Neural cell (in vitro differentiated cells): ENCODE data around the gene PMEPA1. TPM values are rescaled to one million over a fixed set of nuclear protein-coding genes. Genes with fewer than 3 reads are reported as not detected.

ENCODE experiments used
- H2AFZ ChIP-seq: fragments of 200-600, 300-800 bp; sonication (generic), shearing (Covaris generic); 2 replicates; pipeline ENCODE4 v1.6.0; 2014; ENCODE audit warnings: low read depth, mild to moderate bottlenecking, antibody characterized with exemption, low read length, moderate library complexity
- H3F3A ChIP-seq: fragments of 200-600 bp; shearing (Covaris generic); 2 replicates; pipeline ENCODE4 v1.6.1; 2016; ENCODE audit warnings: mild to moderate bottlenecking, moderate library complexity, mixed read lengths, antibody characterized with exemption, low read length; ENCODE audit not compliant: insufficient read depth, poor library complexity, severe bottlenecking
- H3K27ac ChIP-seq: fragments of 200-600, 300-800 bp; sonication (generic), shearing (Covaris generic); 2 replicates; pipeline ENCODE4 v1.5.1; 2014; ENCODE audit warnings: mild to moderate bottlenecking, low read length, moderate library complexity
- H3K27me3 ChIP-seq: fragments of 300-800, 200-600 bp; sonication (generic), shearing (Covaris generic); 2 replicates; pipeline ENCODE4 v1.6.0; 2014; ENCODE audit warnings: mild to moderate bottlenecking, low read depth, low read length, moderate library complexity; ENCODE audit not compliant: insufficient read depth
- H3K36me3 ChIP-seq: fragments of 300-800, 200-600 bp; sonication (generic), shearing (Covaris generic); 2 replicates; pipeline ENCODE4 v1.5.1; 2014; ENCODE audit warnings: mild to moderate bottlenecking, antibody characterized with exemption, low read length, moderate library complexity; ENCODE audit not compliant: insufficient read depth
- H3K4me2 ChIP-seq: fragments of 300-800, 200-600 bp; sonication (generic), shearing (Covaris generic); 2 replicates; pipeline ENCODE4 v1.6.0; 2014; ENCODE audit warnings: mild to moderate bottlenecking, low read length
- H3K4me3 ChIP-seq: fragments of 300-800, 200-600 bp; sonication (generic), shearing (Covaris generic); 2 replicates; pipeline ENCODE4 v1.5.1; 2014; ENCODE audit warnings: mild to moderate bottlenecking, low read length, moderate library complexity
- H3K79me2 ChIP-seq: fragments of 200-600 bp; shearing (Covaris generic); replicated peaks from 2 replicates; pipeline ENCODE4 v1.6.0; 2014; ENCODE audit warnings: mild to moderate bottlenecking, low read length, moderate library complexity; ENCODE audit not compliant: insufficient read depth
- H3K9ac ChIP-seq: fragments of 300-800, 200-600 bp; sonication (generic), shearing (Covaris generic); 2 replicates; pipeline ENCODE4 v1.6.1; 2016; ENCODE audit warnings: mild to moderate bottlenecking, low read length, mixed read lengths
- H3K9me2 ChIP-seq: fragments of 200-600 bp; shearing (Covaris generic); 2 replicates; pipeline ENCODE4 v1.6.1; 2016; ENCODE audit warnings: mild to moderate bottlenecking, low read length, mixed read lengths; ENCODE audit not compliant: insufficient read depth
- H3K9me3 ChIP-seq: fragments of 200-600, 300-800 bp; sonication (generic), shearing (Covaris generic); 2 replicates; pipeline ENCODE4 v1.6.1; 2016; ENCODE audit warnings: mild to moderate bottlenecking, mixed run types, low read length, moderate library complexity, mixed read lengths
- H4K20me1 ChIP-seq: fragments of 200-600 bp; shearing (Covaris generic); 2 replicates; pipeline ENCODE4 v1.6.1; 2016; ENCODE audit warnings: mild to moderate bottlenecking, mixed run types; ENCODE audit not compliant: insufficient read depth
- EP300 ChIP-seq: fragments of 450-650 bp; conservative IDR thresholded peaks from 2 replicates; pipeline ENCODE4 v1.6.1; 2014; ENCODE audit warnings: antibody characterized with exemption, mild to moderate bottlenecking, moderate library complexity; ENCODE audit not compliant: poor library complexity, severe bottlenecking
- EZH2 ChIP-seq: fragments of 200-600, 300-800 bp; shearing (Covaris generic), sonication (generic); IDR thresholded peaks from 2 replicates; pipeline ENCODE4 v1.6.1; 2014; ENCODE audit warnings: antibody characterized with exemption, low read length, borderline replicate concordance, mild to moderate bottlenecking; ENCODE audit not compliant: insufficient read depth, poor library complexity, severe bottlenecking
- MXI1 ChIP-seq: fragments of 450-650 bp; conservative IDR thresholded peaks from 2 replicates; pipeline ENCODE4 v1.6.1; 2014; ENCODE audit warnings: antibody characterized with exemption, mild to moderate bottlenecking; ENCODE audit not compliant: poor library complexity, severe bottlenecking
- POLR2AphosphoS5 ChIP-seq: IDR thresholded peaks from 2 replicates; pipeline ENCODE4 v1.6.1; 2012
- RAD21 ChIP-seq: fragments of 450-650 bp; conservative IDR thresholded peaks from 2 replicates; pipeline ENCODE4 v1.6.1; 2014; ENCODE audit warnings: antibody characterized with exemption, mild to moderate bottlenecking, moderate library complexity
- SMC3 ChIP-seq: fragments of 450-650 bp; conservative IDR thresholded peaks from 2 replicates; pipeline ENCODE4 v1.6.1; 2014; ENCODE audit warnings: antibody characterized with exemption, mild to moderate bottlenecking, moderate library complexity; ENCODE audit not compliant: poor library complexity
- TAF1 ChIP-seq: IDR thresholded peaks from 2 replicates; pipeline ENCODE4 v1.6.1; 2012; ENCODE audit warnings: low read depth
- polyA plus RNA-seq: library from polyadenylated mRNA; depleted of rRNA; stranded (reverse); fragments of >200 nt; gene quantifications from 2 replicates; pipeline ENCODE4 v1.2.3, GENCODE V29; 2014
- TF ChIP-seq, protein P1 (sequence below): IDR thresholded peaks from 2 replicates; pipeline ENCODE4 v1.6.1; 2012; ENCODE audit warnings: borderline replicate concordance
- TF ChIP-seq, protein P2 (sequence below): fragments of 450-650 bp; IDR thresholded peaks from 2 replicates; pipeline ENCODE4 v1.5.1; 2014; ENCODE audit warnings: antibody characterized with exemption, mild to moderate bottlenecking, moderate library complexity; ENCODE audit not compliant: poor library complexity, severe bottlenecking

PMEPA1 gene
- polyA plus RNA-seq, 1 donor from 2014 or later = 5.0 TPM

DNA sequence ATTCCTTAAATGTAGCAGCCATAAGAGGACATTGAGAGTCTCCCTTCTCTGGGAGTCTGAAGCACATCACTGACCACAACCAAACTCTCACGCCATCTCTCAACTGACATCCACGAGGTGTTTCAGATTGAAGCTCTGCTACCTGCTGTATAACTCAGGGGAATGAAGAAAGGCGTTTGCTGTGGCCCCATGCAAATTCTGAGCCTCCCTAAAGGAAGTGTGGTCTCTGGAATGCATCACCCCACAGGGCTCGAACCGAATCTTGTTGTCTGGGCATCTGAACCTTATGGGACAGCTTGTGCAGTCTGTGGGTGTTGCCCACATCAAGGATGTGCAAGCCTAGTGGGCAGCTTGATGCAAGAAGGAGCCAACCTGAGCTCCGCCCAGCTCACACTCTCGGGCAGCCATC lies 10.9 kb downstream of the PMEPA1 start:
- peaks cover 41% of the 10 kb centered on the region for H3K79me2 ChIP-seq
- TF ChIP-seq EZH2 (no peak), EP300 (no peak), POLR2AphosphoS5 (no peak), SMC3 (no peak), TAF1 (no peak), RAD21 (no peak), MXI1 (no peak)
- TF ChIP-seq, protein P1, sequence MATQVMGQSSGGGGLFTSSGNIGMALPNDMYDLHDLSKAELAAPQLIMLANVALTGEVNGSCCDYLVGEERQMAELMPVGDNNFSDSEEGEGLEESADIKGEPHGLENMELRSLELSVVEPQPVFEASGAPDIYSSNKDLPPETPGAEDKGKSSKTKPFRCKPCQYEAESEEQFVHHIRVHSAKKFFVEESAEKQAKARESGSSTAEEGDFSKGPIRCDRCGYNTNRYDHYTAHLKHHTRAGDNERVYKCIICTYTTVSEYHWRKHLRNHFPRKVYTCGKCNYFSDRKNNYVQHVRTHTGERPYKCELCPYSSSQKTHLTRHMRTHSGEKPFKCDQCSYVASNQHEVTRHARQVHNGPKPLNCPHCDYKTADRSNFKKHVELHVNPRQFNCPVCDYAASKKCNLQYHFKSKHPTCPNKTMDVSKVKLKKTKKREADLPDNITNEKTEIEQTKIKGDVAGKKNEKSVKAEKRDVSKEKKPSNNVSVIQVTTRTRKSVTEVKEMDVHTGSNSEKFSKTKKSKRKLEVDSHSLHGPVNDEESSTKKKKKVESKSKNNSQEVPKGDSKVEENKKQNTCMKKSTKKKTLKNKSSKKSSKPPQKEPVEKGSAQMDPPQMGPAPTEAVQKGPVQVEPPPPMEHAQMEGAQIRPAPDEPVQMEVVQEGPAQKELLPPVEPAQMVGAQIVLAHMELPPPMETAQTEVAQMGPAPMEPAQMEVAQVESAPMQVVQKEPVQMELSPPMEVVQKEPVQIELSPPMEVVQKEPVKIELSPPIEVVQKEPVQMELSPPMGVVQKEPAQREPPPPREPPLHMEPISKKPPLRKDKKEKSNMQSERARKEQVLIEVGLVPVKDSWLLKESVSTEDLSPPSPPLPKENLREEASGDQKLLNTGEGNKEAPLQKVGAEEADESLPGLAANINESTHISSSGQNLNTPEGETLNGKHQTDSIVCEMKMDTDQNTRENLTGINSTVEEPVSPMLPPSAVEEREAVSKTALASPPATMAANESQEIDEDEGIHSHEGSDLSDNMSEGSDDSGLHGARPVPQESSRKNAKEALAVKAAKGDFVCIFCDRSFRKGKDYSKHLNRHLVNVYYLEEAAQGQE = no peak
- TF ChIP-seq, protein P2, sequence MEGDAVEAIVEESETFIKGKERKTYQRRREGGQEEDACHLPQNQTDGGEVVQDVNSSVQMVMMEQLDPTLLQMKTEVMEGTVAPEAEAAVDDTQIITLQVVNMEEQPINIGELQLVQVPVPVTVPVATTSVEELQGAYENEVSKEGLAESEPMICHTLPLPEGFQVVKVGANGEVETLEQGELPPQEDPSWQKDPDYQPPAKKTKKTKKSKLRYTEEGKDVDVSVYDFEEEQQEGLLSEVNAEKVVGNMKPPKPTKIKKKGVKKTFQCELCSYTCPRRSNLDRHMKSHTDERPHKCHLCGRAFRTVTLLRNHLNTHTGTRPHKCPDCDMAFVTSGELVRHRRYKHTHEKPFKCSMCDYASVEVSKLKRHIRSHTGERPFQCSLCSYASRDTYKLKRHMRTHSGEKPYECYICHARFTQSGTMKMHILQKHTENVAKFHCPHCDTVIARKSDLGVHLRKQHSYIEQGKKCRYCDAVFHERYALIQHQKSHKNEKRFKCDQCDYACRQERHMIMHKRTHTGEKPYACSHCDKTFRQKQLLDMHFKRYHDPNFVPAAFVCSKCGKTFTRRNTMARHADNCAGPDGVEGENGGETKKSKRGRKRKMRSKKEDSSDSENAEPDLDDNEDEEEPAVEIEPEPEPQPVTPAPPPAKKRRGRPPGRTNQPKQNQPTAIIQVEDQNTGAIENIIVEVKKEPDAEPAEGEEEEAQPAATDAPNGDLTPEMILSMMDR = no peak
- no peak overlapping the region for H3K27ac ChIP-seq
- no peaks in the 10 kb centered on the region for H3K9me2 ChIP-seq
- no peaks in the 10 kb centered on the region for H4K20me1 ChIP-seq
- no peaks in the 10 kb centered on the region for H3K36me3 ChIP-seq
- no peaks in the 10 kb centered on the region for H3F3A ChIP-seq
- no peak overlapping the region for H2AFZ ChIP-seq
- no peak overlapping the region for H3K4me3 ChIP-seq
- H3K9me3 ChIP-seq = no peaks in the 10 kb centered on the region
- H3K4me2 ChIP-seq = no peak overlapping the region
- no peak overlapping the region for H3K9ac ChIP-seq
- H3K27me3 ChIP-seq = no peaks in the 10 kb centered on the region

DNA sequence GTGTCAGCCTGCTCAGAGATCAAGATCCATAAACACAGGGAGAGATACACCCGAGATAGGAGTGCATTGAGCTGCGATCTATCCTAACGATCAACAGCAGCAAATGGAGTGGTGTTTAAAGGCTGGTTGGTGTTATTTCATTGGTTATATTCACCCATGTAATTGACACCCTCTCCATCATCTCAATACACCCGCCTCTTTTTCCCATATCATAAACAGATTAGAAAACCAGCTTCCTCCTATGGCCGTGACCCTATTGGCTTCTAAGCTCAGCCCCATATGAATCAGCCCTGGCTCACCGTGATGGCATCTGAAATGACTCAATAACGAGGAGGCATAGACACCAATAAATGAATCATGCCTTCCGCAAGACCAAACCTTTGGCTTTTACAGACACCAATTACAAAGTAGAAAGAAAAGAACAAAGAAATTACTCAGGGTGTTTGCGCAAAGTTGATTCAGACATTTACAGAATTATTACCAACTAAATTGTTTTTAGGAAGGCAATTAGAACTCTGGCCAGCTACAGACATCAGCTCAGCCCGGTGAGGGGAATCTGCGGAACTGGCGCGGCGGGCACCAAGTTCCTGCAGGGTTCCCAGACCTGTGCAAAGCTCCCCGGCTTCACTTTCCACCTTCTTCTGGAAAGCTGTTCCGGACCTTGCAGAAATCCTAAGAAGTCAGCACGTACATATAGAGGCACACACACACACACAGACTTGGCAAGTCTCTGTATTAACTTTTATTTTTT lies 11.5 kb downstream of the PMEPA1 start:
- Histone ChIP-seq H3K79me2 (peaks cover 44% of the 10 kb centered on the region), H3K9ac (no peak overlapping the region), H3K4me3 (no peak overlapping the region), H4K20me1 (no peaks in the 10 kb centered on the region), H2AFZ (no peak overlapping the region), H3K9me3 (no peaks in the 10 kb centered on the region), H3K4me2 (no peak overlapping the region), H3K27me3 (no peaks in the 10 kb centered on the region), H3K27ac (no peak overlapping the region), H3K9me2 (no peaks in the 10 kb centered on the region), H3F3A (no peaks in the 10 kb centered on the region), H3K36me3 (no peaks in the 10 kb centered on the region)
- TF ChIP-seq TAF1 (no peak), EZH2 (no peak), RAD21 (no peak), EP300 (no peak), MXI1 (no peak), SMC3 (no peak), POLR2AphosphoS5 (no peak)
- TF ChIP-seq, protein P1 = no peak
- TF ChIP-seq, protein P2 = no peak
